H1 (cell line): ENCODE data around the gene KRTDAP. TPM values are rescaled to one million over a fixed set of nuclear protein-coding genes. Genes with fewer than 3 reads are reported as not detected.

Experiments
- SP4 ChIP-seq: IDR thresholded peaks from 2 replicates; pipeline ENCODE4 v1.6.1; 2012; ENCODE audit warnings: low read length, inconsistent platforms
- polyA plus RNA-seq, 7 experiments: library from polyadenylated mRNA; depleted of rRNA in 3 of 7; stranded (reverse) in 5 of 7; unstranded in 2 of 7; fragments of >200 nt in 5 of 7; fragments of 200-250 nt in 2 of 7; gene quantifications; 1 replicate in 5 of 7; 2 replicates in 1 of 7; 4 replicates in 1 of 7; pipeline versions ENCODE4 v1.2.1 to v1.2.3, GENCODE V29; 2011 to 2013; ENCODE audit warnings: missing spikeins in 2 of 7, mixed read lengths in 2 of 7
- total RNA-seq: library from RNA; stranded (reverse); fragmentation: NEBNext Ultra II Directional; extraction: Animal tissue kit (Norgen Biotek cat#: 25700); gene quantifications from 2 replicates; pipeline ENCODE4 v1.2.1, GENCODE V29; 2021

Gene KRTDAP
- total and polyA plus RNA-seq, 2 of the 8 experiments (the other 6 are each of a cell fraction or from before 2014, with no cell fraction given), result 0.69 to 0.88 TPM

DNA sequence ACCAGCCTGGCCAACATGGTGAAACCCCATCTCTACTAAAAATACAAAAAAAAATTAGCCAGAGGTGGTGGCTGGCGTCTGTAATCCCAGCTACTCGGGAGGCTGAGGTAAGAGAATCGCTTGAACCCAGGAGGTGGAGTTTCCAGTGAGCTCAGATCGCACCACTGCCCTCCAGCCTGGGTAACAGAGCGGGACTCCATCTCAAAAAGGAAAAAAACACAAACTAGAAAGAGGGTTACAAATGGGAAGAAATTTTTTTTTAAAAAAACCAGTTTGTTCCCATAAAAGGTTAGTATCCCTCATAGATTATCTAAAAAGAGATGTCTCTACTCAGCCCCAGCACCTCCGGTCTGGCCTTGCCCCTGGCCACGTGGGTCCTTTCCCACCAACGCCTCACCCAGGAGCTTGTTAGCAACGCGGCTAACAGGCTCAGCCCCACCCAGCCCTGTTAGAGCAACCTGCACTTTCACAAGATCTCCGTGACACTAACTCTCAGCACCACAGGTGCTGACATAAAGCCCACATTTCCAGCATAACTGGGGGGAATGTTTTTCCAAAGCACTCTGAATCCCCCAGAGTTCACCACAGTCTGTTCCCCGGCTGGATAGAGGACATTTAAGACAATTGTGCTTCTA, 18.9 kb upstream of the KRTDAP start (continued):
- 0 out of 2 replicates have a peak, but pooled peaks have one; percentile 0 for TF ChIP-seq SP4
